HG02970 (cell line): ENCODE results near the gene SPC25.
"Not testable (repeated sequence)": the region's sequence is repeated elsewhere in the genome, so short reads cannot be mapped to it uniquely, and the experiment has no call there.

Experiments
- ATAC-seq: cut with Tn5 transposase; IDR thresholded peaks from one replicate; pipeline ENCODE4 v1.9.1; 2021; ENCODE audit warnings: mild to moderate bottlenecking, moderate library complexity, moderate number of reproducible peaks; ENCODE audit not compliant: unreplicated experiment, low FRiP score

Gene SPC25

GRCh38 chr2:168904358-168904757 lies 14.1 kb upstream of the SPC25 start:
- no peak for ATAC-seq

GRCh38 chr2:168903888-168904287 lies 13.7 kb upstream of the SPC25 start:
- ATAC-seq, result no peak

- ATAC-seq, result no peak
Observed at GRCh38 chr2:168901003-168901402, 10.8 kb upstream of the SPC25 start, which contains the start of gene G6PC2. TSS of gene G6PC2 (plus strand) at chr2:168901291. CDS start at chr2:168901332, 41 bp downstream.

GRCh38 chr2:168897449-168897848 lies 7.2 kb upstream of the SPC25 start:
- ATAC-seq, result no peak

- no peak for ATAC-seq
Observed at GRCh38 chr2:168896783-168897182, 6.6 kb upstream of the SPC25 start.

- no peak for ATAC-seq
Observed at GRCh38 chr2:168895771-168896170, 5.5 kb upstream of the SPC25 start.

GRCh38 chr2:168894720-168895119 lies 4.5 kb upstream of the SPC25 start:
- ATAC-seq, result no peak

GRCh38 chr2:168894101-168894500 lies 3.9 kb upstream of the SPC25 start:
- no peak for ATAC-seq

GRCh38 chr2:168892327-168892726 lies 2.1 kb upstream of the SPC25 start:
- no peak for ATAC-seq

- ATAC-seq, result no peak
Observed at GRCh38 chr2:168889635-168890005, 610 bp downstream of the SPC25 start.

- no peak for ATAC-seq
Observed at GRCh38 chr2:168884975-168885374, 5.3 kb downstream of the SPC25 start.

GRCh38 chr2:168882163-168882562 lies 8.1 kb downstream of the SPC25 start:
- not testable (repeated sequence) for ATAC-seq

- ATAC-seq, result no peak
Observed at GRCh38 chr2:168874368-168875054, 15.7 kb downstream of the SPC25 start.

GRCh38 chr2:168870824-168871223 lies 19.4 kb downstream of the SPC25 start:
- not testable (repeated sequence) for ATAC-seq

- not testable (repeated sequence) for ATAC-seq
Observed at GRCh38 chr2:168870369-168870768, 19.9 kb downstream of the SPC25 start.

GRCh38 chr2:168867164-168867563 lies 23.1 kb downstream of the SPC25 start:
- ATAC-seq, result not testable (repeated sequence)

GRCh38 chr2:168858146-168858545 lies 32.1 kb downstream of the SPC25 start:
- ATAC-seq, result no peak

GRCh38 chr2:168855601-168856000 lies 34.6 kb downstream of the SPC25 start:
- ATAC-seq, result no peak

- no peak for ATAC-seq
Observed at GRCh38 chr2:168854651-168855050, 35.6 kb downstream of the SPC25 start.

- ATAC-seq, result no peak
Observed at GRCh38 chr2:168853471-168853870, 36.8 kb downstream of the SPC25 start.

GRCh38 chr2:168852481-168852880 lies 37.7 kb downstream of the SPC25 start:
- no peak for ATAC-seq

- ATAC-seq, result no peak
Observed at GRCh38 chr2:168851674-168852320, 38.4 kb downstream of the SPC25 start.
